IPS-NIHi11 (cell line): ENCODE data around the gene SLC66A3.

ENCODE experiments used
- DNase-seq: peaks from one replicate; pipeline ENCODE4 v3.0.0; 2012; ENCODE audit warnings: mixed read lengths, low spot score

The SLC66A3 gene

GRCh38 chr2:11140492-11140891 lies 14.8 kb upstream of the SLC66A3 start:
- no peak for DNase-seq

- DNase-seq: no peak
These were observed 13.9 kb upstream of the SLC66A3 start for GRCh38 chr2:11141319-11141718.

- DNase-seq: no peak
These were observed 12.9 kb upstream of the SLC66A3 start for GRCh38 chr2:11142330-11142729.

- DNase-seq: no peak
These were observed 12.3 kb upstream of the SLC66A3 start for GRCh38 chr2:11142987-11143386.

GRCh38 chr2:11144077-11144737 lies 11.1 kb upstream of the SLC66A3 start:
- DNase-seq: no peak

GRCh38 chr2:11144738-11145079 lies 10.6 kb upstream of the SLC66A3 start:
- no peak for DNase-seq

- DNase-seq: no peak
These were observed 9.9 kb upstream of the SLC66A3 start for GRCh38 chr2:11145350-11145749.

GRCh38 chr2:11146076-11146475 lies 9.2 kb upstream of the SLC66A3 start:
- DNase-seq: no peak

GRCh38 chr2:11147263-11147662 lies 8.0 kb upstream of the SLC66A3 start:
- DNase-seq: no peak

- DNase-seq: no peak
These were observed 2.7 kb upstream of the SLC66A3 start for GRCh38 chr2:11152591-11152990.

- DNase-seq: no peak
These were observed 998 bp upstream of the SLC66A3 start for GRCh38 chr2:11154016-11154922.

GRCh38 chr2:11154923-11155380 lies 315 bp upstream of the SLC66A3 start:
- peak; percentile 100 for DNase-seq

GRCh38 chr2:11156396-11157075 lies 1.3 kb downstream of the SLC66A3 start:
- no peak for DNase-seq

GRCh38 chr2:11157296-11157695 lies 2.0 kb downstream of the SLC66A3 start:
- no peak for DNase-seq

GRCh38 chr2:11157731-11158130 lies 2.5 kb downstream of the SLC66A3 start:
- DNase-seq: no peak

- no peak for DNase-seq
These were observed 3.8 kb downstream of the SLC66A3 start for GRCh38 chr2:11158916-11159573.

GRCh38 chr2:11159574-11160170 lies 4.4 kb downstream of the SLC66A3 start:
- no peak for DNase-seq

GRCh38 chr2:11160256-11160655 lies 5.0 kb downstream of the SLC66A3 start:
- no peak for DNase-seq

- no peak for DNase-seq
These were observed 5.6 kb downstream of the SLC66A3 start for GRCh38 chr2:11160731-11161455.

GRCh38 chr2:11161747-11162146 lies 6.5 kb downstream of the SLC66A3 start:
- no peak for DNase-seq
